GM19023 (cell line): ENCODE data around the gene CYP27B1.

Experiments
- ATAC-seq: cut with Tn5 transposase; IDR thresholded peaks from one replicate; pipeline ENCODE4 v1.9.1; 2021; ENCODE audit warnings: mild to moderate bottlenecking, moderate library complexity; ENCODE audit not compliant: unreplicated experiment

Gene CYP27B1

DNA sequence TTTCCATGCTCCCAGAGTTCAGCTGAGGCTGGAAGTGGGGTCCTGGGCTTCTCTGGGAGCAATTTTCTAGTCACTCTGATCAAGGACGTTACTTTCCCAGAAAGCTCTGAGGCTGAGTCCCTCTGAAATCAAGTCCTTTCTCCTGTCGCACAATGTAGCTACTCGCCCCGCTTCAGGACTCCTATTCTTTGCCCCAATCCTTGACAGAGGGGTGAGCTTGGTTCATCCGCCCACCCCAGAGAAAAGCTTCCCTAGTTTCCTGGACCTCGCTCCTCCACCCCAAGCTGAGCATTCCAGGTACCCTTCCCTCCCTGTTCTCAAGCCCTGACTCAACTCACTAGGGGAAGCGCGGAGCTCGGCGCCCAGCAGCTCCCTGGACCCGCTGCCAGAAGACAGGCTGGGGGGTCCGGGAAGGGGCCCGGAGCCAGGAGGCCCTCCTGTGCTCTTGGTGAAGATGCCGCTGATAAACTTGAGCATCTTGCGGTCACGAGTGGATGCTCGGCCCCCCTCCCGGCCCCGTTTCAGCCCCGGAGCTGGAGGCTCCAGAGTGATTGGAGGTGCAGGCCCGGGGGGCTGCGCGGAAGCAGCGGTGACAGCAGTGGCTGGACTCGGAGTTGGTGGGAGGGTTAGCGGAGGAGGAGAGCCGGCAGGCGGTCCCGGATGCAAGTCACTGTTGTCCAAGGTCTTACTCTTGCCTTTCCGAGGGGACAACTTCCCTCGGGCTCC, 30.0 kb downstream of the CYP27B1 start:
- no peak for ATAC-seq

DNA sequence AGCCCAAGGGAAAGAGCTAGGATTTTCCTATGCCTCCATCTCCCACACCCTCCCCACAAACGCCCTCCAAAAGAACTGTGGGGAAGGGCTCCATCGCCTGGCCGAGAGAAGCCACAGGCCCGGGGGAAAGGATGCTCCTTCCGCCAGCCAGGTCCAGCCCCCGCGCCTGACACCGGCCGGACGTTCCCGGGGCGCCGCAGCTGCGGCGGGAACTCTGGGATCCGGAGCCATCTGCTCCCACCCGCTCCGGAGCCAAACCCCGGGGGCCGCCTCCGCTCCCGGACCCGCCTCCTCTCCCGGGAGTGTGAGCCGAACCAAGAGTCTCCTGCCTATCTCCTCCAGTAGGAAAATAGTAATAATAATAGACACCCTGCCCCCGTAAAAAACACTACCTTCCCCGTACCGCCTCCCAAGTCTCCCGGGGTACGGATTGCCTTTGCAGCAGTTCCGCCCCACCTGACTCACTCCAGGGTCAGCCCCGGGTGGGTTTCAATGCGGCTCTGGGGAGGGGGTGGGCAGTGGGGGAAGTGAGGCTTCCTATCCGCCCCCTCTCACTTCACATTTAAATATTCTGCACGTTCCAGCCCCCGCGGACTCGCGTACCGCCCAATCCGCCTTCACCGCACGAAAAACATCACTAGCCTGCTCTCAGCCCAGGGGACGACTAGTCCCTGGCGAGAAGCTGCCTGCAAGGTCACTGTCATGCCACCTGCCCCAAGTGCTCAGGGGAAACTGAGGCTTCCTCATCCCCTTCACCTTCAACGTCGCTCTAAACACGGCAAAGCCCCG, 30.7 kb downstream of the CYP27B1 start:
- ATAC-seq: no peak

- no peak for ATAC-seq
Measured at GRCh38 chr12:57735198-57735855, 31.6 kb downstream of the CYP27B1 start.

- no peak for ATAC-seq
Measured at GRCh38 chr12:57734591-57734990, 32.3 kb downstream of the CYP27B1 start.

- ATAC-seq: no peak
Measured at GRCh38 chr12:57733928-57734327, 33.0 kb downstream of the CYP27B1 start.

- no peak for ATAC-seq
Measured at GRCh38 chr12:57732726-57733593, 33.9 kb downstream of the CYP27B1 start.

DNA sequence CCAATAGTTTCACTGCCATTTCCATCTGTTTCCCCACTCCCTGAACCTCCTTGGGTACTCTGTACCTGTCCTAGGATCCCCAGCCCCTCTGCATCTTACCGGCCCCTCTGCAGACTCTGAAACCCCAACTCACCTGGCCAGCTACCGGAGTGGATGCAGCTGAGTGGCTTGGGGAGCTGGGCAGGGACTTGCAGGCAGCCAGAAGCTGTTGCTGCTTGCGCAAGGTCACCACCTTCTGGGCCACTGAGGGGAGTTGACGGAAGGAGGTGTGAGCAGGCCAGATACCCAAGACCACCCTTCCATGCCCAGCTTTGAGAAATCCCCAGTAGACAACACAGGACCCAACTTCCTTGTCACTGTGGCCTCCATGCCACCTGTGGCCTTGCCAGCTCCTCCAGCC, 34.6 kb downstream of the CYP27B1 start:
- ATAC-seq: no peak

GRCh38 chr12:57731411-57732080, 35.3 kb downstream of the CYP27B1 start:
- ATAC-seq: no peak

DNA sequence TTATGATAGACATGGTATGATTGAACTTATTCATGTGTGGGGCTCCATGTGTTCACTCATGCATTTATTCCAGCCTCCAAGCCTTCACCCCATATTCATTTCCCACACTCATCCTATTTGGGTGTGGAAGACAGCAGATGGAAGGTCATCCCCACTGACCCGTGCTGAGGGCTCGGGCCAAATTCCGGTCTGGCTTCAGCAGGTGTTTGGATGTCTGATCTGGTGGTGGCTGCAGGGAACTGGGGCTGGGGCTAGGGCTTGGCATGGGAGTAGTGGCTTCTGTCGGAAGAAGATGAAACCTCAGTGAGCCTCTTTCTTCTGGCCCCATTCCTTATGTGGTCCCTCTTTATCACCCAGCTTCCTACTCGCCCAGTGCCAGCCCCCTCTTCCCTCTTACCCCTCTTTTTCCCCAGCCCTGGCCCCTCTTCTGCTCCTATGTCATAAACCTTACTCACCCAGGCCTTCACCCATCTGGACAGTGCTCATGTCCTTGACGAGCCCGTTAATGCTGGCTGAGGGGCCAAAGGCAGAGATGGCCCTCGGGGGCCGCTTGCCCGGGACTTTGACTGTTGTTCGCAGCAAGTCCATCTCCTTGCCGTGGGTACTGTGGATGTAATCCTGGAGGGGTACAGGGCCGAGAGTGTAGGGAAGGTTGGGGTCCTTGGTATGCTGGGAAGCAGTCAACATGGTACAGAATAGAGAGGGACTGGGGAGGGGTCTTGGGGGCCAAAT, 36.4 kb downstream of the CYP27B1 start:
- no peak for ATAC-seq

- ATAC-seq: no peak
Measured at GRCh38 chr12:57729321-57729844, 37.5 kb downstream of the CYP27B1 start.

DNA sequence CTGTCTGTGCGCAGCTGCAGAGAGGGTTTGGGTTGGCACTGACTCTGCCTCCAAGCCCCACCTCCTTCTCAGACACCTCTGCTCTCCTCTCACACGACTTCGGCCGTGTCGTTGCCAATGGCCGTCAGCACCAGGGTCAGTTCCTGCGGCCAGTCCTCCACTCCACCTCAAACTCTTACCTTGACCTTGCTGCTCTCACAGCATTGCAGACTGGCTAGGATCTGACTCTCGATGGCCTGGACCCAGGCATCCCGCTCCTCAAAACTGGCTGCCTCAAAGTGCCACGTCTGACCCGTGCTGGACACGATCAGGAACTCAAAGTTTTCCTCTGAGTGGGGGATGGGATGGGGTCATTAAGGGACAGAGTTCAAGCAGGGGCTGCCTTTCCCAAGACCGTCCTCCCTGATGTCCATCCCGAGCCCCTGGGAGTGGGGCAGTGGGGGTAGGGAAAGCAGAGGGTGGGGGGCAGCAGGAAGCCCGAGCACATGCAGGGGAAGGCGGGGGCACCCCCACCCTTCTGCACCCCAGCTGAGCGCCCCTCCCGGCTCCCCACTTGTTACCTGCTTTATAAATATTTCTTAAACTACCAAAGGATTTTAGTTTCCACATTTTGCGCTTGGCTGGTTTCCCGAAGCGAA, 39.0 kb downstream of the CYP27B1 start:
- ATAC-seq: no peak

DNA sequence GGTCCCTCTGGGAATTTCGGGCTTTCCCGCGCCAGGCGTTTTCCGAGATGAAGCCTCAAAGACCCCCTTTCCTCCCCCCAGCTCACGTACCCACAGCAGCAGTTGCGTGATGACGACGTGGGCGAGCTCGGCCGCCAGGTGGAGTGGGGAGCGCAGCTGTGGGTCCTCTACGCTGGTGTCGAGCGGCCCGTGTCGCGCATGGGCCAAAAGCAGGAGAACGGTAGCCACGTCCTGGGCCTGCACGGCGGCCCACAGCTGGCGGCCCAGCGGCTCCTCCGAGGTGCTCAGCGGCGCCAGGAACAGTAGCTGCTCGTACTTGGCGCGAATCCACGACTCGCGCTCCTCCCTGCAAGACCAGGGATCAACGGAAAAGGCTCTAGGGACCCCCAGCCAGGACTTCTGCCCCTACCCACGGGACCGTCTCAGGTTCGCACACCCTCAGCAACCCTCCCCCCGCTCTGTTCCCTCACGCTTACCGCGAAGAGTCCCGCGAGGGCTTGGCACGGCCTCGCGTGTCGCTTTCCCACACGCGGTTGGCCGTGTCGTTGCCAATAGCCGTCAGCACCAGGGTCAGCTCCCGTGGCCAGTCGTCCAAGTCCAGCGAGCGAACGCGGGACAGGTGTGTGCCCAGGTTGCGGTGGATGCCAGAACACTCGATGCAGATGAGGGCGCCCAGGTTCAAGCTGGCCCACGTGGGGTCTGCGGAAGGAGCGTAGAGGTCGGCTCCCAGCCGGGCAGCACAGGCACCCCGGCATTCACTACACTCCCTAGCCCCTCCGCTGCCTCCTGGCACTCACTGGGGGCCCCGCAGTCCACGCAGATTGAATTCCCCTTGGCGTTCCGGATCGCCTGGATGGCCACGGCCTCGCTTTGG, 39.8 kb downstream of the CYP27B1 start:
- no peak for ATAC-seq

GRCh38 chr12:57726151-57726883, 40.6 kb downstream of the CYP27B1 start:
- ATAC-seq: no peak

GRCh38 chr12:57725851-57726150, 41.1 kb downstream of the CYP27B1 start:
- ATAC-seq: no peak

DNA sequence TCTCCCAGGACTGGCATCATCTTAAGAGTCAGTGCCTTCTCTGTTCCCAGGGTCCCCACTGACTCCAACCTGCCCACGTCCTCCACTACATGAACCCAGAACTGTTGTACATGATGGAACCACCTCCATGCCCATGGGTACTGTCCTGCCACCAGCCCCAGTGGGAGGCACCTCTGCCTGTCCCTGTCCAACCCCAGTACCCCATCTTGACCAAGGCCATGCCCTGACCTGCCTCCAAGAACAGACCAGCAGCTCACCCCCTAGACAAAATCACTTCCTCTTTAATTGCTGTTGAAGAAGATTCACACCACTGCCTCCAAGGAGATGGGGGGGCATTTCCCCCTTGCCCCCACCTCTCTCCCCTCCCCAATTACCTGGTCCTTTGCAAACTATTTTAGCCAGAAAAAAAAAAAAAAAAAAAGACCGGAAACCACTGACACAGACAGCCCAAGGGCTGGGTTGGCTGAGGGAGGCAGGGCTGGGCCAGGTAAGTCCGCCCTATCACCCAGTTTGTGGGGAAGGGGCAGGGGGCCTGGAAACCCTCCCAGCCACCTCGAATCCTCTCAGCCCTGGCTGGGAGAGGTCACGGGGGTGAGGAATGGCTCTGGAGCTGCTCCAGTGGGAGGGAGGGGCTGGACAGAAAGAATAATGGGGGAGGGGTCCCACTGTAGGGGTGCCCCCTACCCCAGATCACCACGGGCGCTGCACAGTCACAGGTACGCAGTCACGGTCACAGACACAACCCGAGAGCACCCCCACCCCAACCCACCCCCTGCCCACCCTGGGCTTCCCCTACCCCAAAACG, 41.7 kb downstream of the CYP27B1 start:
- ATAC-seq: no peak

DNA sequence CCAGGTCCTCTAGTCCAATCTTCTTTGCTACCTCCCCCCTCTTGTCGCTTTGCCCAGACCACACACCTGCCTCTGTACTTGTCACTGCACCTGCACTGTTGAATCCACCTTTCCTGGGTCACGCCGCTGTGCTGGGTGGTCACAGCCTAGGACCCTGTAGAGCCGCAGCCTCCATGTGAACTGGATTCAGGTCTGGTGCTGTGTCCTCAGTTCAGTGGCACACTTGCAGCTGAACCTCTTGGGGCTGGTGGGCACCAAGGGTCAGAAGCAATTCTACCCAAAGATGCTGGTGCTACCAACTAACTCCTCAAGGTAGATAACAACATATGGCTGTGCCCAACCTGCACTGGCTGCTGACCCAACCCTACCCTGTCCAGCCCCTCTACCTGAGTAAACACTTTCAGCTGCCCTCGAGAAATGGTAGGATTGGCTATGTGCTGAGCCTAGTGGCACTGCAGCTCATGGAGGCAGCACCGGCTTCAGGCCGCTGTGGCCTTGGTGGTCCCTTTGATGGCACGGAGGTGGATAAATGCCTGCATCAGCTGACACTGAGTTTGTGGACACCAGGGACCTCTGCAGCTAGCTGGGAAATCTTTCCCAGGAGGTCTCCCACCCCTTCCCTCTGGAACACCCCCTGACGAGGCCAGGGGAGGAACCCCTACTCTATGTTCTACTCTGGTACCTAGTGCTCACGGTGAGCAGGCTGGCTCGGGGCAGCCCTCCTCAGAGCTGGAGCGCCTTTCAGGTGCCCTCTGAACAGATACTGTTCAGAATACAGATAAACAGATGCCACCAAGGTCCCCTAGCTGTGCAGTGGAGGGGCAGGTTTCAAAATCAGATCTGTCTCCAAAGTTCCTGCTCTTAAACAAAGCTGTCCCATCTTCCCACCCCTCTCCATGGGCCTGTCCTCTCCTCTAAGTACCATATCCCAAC, 42.6 kb downstream of the CYP27B1 start:
- no peak for ATAC-seq
